ENCODE measurements around the gene ROR2.
"Not testable (repeated sequence)": the region's sequence is repeated elsewhere in the genome, so short reads cannot be mapped to it uniquely, and the experiment has no call there.

Gene ROR2

GRCh38 chr9:91927922-91928510, 22.0 kb downstream of the ROR2 start:
- in situ Hi-C loops (cut with HindIII; ENCODE audit: low sequenced_read_pairs): no loop called here

- in situ Hi-C loops (cut with HindIII; ENCODE audit: low sequenced_read_pairs): no loop called here
These were observed 25.9 kb downstream of the ROR2 start for GRCh38 chr9:91924090-91924489.

GRCh38 chr9:91923145-91923544, 26.9 kb downstream of the ROR2 start:
- in situ Hi-C loops (cut with HindIII; ENCODE audit: low sequenced_read_pairs): no loop called here

GRCh38 chr9:91921371-91921770, 28.7 kb downstream of the ROR2 start:
- in situ Hi-C loops (cut with HindIII; ENCODE audit: low sequenced_read_pairs): no loop called here

- in situ Hi-C loops (cut with HindIII; ENCODE audit: low sequenced_read_pairs): no loop called here
These were observed 29.2 kb downstream of the ROR2 start for GRCh38 chr9:91920630-91921350.

- in situ Hi-C loops (cut with HindIII; ENCODE audit: low sequenced_read_pairs): no loop called here
These were observed 30.4 kb downstream of the ROR2 start for GRCh38 chr9:91919621-91920020.

- in situ Hi-C loops (cut with HindIII; ENCODE audit: low sequenced_read_pairs): no loop called here
These were observed 32.6 kb downstream of the ROR2 start for GRCh38 chr9:91917436-91917835.

- in situ Hi-C loops (cut with HindIII; ENCODE audit: low sequenced_read_pairs): no loop called here
These were observed 34.3 kb downstream of the ROR2 start for GRCh38 chr9:91915524-91916263.

- in situ Hi-C loops (cut with HindIII; ENCODE audit: low sequenced_read_pairs): loop anchor here (5.0 kb wide), 1 partner anchor 37 kb away; the partner anchor contains the start of gene ROR2
These were observed 35.1 kb downstream of the ROR2 start for GRCh38 chr9:91914937-91915336.

- in situ Hi-C loops (cut with HindIII; ENCODE audit: low sequenced_read_pairs): loop anchor here (5.0 kb wide), 1 partner anchor 38 kb away; the partner anchor contains the start of gene ROR2
These were observed 35.6 kb downstream of the ROR2 start for GRCh38 chr9:91914404-91914803.

GRCh38 chr9:91913986-91914385, 36.0 kb downstream of the ROR2 start:
- in situ Hi-C loops (cut with HindIII; ENCODE audit: low sequenced_read_pairs): loop anchor here (5.0 kb wide), 1 partner anchor 38 kb away; the partner anchor contains the start of gene ROR2

GRCh38 chr9:91913096-91913495, 36.9 kb downstream of the ROR2 start:
- in situ Hi-C loops (cut with HindIII; ENCODE audit: low sequenced_read_pairs): loop anchor here (5.0 kb wide), 1 partner anchor 39 kb away; the partner anchor contains the start of gene ROR2

- in situ Hi-C loops (cut with HindIII; ENCODE audit: low sequenced_read_pairs): loop anchor here (5.0 kb wide), 1 partner anchor 41 kb away; the partner anchor contains the start of gene ROR2
These were observed 38.4 kb downstream of the ROR2 start for GRCh38 chr9:91911657-91912056.

GRCh38 chr9:91909256-91909655, 40.8 kb downstream of the ROR2 start:
- in situ Hi-C loops (cut with HindIII; ENCODE audit: low sequenced_read_pairs): not testable (repeated sequence)

- in situ Hi-C loops (cut with HindIII; ENCODE audit: low sequenced_read_pairs): no loop called here
These were observed 41.3 kb downstream of the ROR2 start for GRCh38 chr9:91908746-91909145.

GRCh38 chr9:91908293-91908623, 41.8 kb downstream of the ROR2 start:
- in situ Hi-C loops (cut with HindIII; ENCODE audit: low sequenced_read_pairs): no loop called here

- in situ Hi-C loops (cut with HindIII; ENCODE audit: low sequenced_read_pairs): no loop called here
These were observed 42.3 kb downstream of the ROR2 start for GRCh38 chr9:91907484-91908292.

- in situ Hi-C loops (cut with HindIII; ENCODE audit: low sequenced_read_pairs): no loop called here
These were observed 44.0 kb downstream of the ROR2 start for GRCh38 chr9:91905991-91906469.

- in situ Hi-C loops (cut with HindIII; ENCODE audit: low sequenced_read_pairs): no loop called here
These were observed 44.8 kb downstream of the ROR2 start for GRCh38 chr9:91905237-91905650.

- in situ Hi-C loops (cut with HindIII; ENCODE audit: low sequenced_read_pairs): no loop called here
These were observed 45.3 kb downstream of the ROR2 start for GRCh38 chr9:91904588-91905236.
